COLO668 (cell line): ENCODE measurements around the gene ATP12A.
"Not testable (repeated sequence)": the region's sequence is repeated elsewhere in the genome, so short reads cannot be mapped to it uniquely, and the experiment has no call there.

Experiments
- DNase-seq: peaks from one replicate; lab custom pipeline; 2025; ENCODE audit not compliant: unreplicated experiment; lab: John Stamatoyannopoulos, UW

ATP12A gene

GRCh38 chr13:24725379-24725778 lies 45.2 kb downstream of the ATP12A start:
- no peak for DNase-seq

GRCh38 chr13:24727731-24728601 lies 47.8 kb downstream of the ATP12A start:
- DNase-seq, result peak; percentile 78

GRCh38 chr13:24730873-24731567 lies 50.8 kb downstream of the ATP12A start:
- not testable (repeated sequence) for DNase-seq

- no peak for DNase-seq
Measured at GRCh38 chr13:24734950-24735349, 54.7 kb downstream of the ATP12A start.

GRCh38 chr13:24737042-24737441 lies 56.8 kb downstream of the ATP12A start:
- no peak for DNase-seq

- no peak for DNase-seq
Measured at GRCh38 chr13:24738366-24738847, 58.2 kb downstream of the ATP12A start.

GRCh38 chr13:24740014-24740890 lies 60.0 kb downstream of the ATP12A start:
- no peak for DNase-seq

- DNase-seq, result peak; percentile 45
Measured at GRCh38 chr13:24741016-24741662, 60.9 kb downstream of the ATP12A start.

- no peak for DNase-seq
Measured at GRCh38 chr13:24741791-24742190, 61.6 kb downstream of the ATP12A start.

- no peak for DNase-seq
Measured at GRCh38 chr13:24742294-24742693, 62.1 kb downstream of the ATP12A start.

- DNase-seq, result no peak
Measured at GRCh38 chr13:24742977-24743376, 62.8 kb downstream of the ATP12A start.

- no peak for DNase-seq
Measured at GRCh38 chr13:24744247-24744646, 64.0 kb downstream of the ATP12A start.

- DNase-seq, result no peak
Measured at GRCh38 chr13:24745516-24745860, 65.3 kb downstream of the ATP12A start.

GRCh38 chr13:24745861-24746617 lies 65.8 kb downstream of the ATP12A start:
- no peak for DNase-seq

- DNase-seq, result peak; percentile 65
Measured at GRCh38 chr13:24746618-24747247, 66.5 kb downstream of the ATP12A start.

- DNase-seq, result peak; percentile 81
Measured at GRCh38 chr13:24747248-24748060, 67.2 kb downstream of the ATP12A start.

GRCh38 chr13:24748061-24748400 lies 67.8 kb downstream of the ATP12A start:
- no peak for DNase-seq

GRCh38 chr13:24759197-24759596 lies 79.0 kb downstream of the ATP12A start:
- DNase-seq, result no peak
